ENCODE results near the gene HELZ. TPM values are rescaled to one million over a fixed set of nuclear protein-coding genes. Genes with fewer than 3 reads are reported as not detected.
A peak's percentile ranks its signal among the peaks of the same experiment; 100 is the strongest.

HELZ gene
- total RNA-seq, 1 experiment from 2014 or later, result 49.8 TPM

DNA sequence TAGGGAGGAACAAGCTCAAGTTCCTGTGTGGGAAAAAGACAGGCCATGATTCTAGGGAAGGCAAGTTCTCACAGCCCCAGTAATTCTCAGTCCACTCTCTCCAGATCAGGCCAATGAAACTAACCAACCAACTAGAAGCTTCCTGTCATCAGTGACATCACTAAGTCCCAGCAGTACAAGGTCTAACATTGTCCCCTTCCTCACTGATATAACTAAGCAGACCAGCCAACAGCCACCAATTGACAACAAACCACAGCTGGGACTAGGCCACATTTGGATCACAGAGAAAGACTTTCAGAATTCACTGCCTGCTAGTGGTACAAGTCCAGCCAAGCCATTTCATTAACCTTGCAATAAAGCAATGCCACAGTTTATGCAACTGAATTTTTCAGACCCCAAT lies 106.6 kb downstream of the HELZ start:
- H2AK5ac ChIP-seq (ENCODE audit: insufficient read length, low read length), result no peak overlapping the region
- H3K4me2 ChIP-seq (ENCODE audit: insufficient read depth, insufficient read length, low read length), result no peak overlapping the region
- H3K4me3 Mint-ChIP-seq, result no peak overlapping the region
- DNase-seq, result no peak
- no peak overlapping the region for H2BK15ac ChIP-seq (ENCODE audit: low read depth, low read length)
- no peak overlapping the region for H3T11ph ChIP-seq (ENCODE audit: low read length)
- peaks cover 0 to 2% of the 10 kb centered on the region in 2 experiments; a peak in 1 of 5 replicates for H3K9me3 Mint-ChIP-seq
- H3K23me2 ChIP-seq (ENCODE audit: insufficient read length, low read depth, low read length, poor library complexity, severe bottlenecking), result no peaks in the 10 kb centered on the region
- H4K91ac ChIP-seq (ENCODE audit: insufficient read length, low read depth, low read length), result no peak overlapping the region
- H3K36me3 Mint-ChIP-seq (ENCODE audit: insufficient read depth in 1 of 3, low read depth in 3 of 3), result peaks cover 9 to 24% (median 18%) of the 10 kb centered on the region in 3 experiments
- H3K56ac ChIP-seq (ENCODE audit: insufficient read length, low read depth, low read length), result no peak overlapping the region
- no peak overlapping the region for H2AFZ ChIP-seq (ENCODE audit: low read length)
- H2BK120ac ChIP-seq (ENCODE audit: low read depth, low read length, poor library complexity, severe bottlenecking), result no peak overlapping the region
- H4K8ac ChIP-seq (replicated peaks; ENCODE audit: insufficient read length, low read depth, low read length), result no peak overlapping the region
- no peak overlapping the region for H3K18ac ChIP-seq (ENCODE audit: insufficient read length, low read depth, low read length)
- no peak overlapping the region for H3K14ac ChIP-seq (ENCODE audit: insufficient read depth, low read length)
- no peak overlapping the region for H4K5ac ChIP-seq (ENCODE audit: insufficient read length, low read depth, low read length)
- H3K27me3 ChIP-seq (ENCODE audit: insufficient read depth, low read length), result no peaks in the 10 kb centered on the region
- TF ChIP-seq, protein P1, sequence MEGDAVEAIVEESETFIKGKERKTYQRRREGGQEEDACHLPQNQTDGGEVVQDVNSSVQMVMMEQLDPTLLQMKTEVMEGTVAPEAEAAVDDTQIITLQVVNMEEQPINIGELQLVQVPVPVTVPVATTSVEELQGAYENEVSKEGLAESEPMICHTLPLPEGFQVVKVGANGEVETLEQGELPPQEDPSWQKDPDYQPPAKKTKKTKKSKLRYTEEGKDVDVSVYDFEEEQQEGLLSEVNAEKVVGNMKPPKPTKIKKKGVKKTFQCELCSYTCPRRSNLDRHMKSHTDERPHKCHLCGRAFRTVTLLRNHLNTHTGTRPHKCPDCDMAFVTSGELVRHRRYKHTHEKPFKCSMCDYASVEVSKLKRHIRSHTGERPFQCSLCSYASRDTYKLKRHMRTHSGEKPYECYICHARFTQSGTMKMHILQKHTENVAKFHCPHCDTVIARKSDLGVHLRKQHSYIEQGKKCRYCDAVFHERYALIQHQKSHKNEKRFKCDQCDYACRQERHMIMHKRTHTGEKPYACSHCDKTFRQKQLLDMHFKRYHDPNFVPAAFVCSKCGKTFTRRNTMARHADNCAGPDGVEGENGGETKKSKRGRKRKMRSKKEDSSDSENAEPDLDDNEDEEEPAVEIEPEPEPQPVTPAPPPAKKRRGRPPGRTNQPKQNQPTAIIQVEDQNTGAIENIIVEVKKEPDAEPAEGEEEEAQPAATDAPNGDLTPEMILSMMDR (conservative IDR thresholded peaks at IDR 0.05), result no peak
- H3K79me2 ChIP-seq (ENCODE audit: insufficient read depth, low read length), result no peaks in the 10 kb centered on the region
- no peak overlapping the region for H3K23ac ChIP-seq (ENCODE audit: insufficient read length, low read depth, low read length)
- peaks cover 4 to 9% of the 10 kb centered on the region in 2 experiments; a peak in 2 of 4 replicates for H3K4me1 Mint-ChIP-seq
- no peak overlapping the region for H2BK5ac ChIP-seq (ENCODE audit: insufficient read length, low read length)
- no peak overlapping the region for H2BK12ac ChIP-seq (ENCODE audit: insufficient read length, low read depth, low read length)
- no peak overlapping the region for H3K9ac ChIP-seq (ENCODE audit: extremely low read depth, insufficient read length, low read length)
- no peaks in the 10 kb centered on the region for H3K27me3 Mint-ChIP-seq (ENCODE audit: low read depth)
- H3K79me1 ChIP-seq (ENCODE audit: insufficient read depth, low read depth, low read length, poor library complexity, severe bottlenecking), result no peaks in the 10 kb centered on the region
- H2BK20ac ChIP-seq (ENCODE audit: low read depth, low read length, poor library complexity, severe bottlenecking), result no peak overlapping the region
- no peaks in the 10 kb centered on the region for H3K9me3 ChIP-seq (ENCODE audit: control insufficient read depth, low read depth, low read length)
- peak overlapping the region in 1 of 3 experiments; percentile 11; a peak in 1 of 7 replicates for H3K27ac Mint-ChIP-seq
- no peaks in the 10 kb centered on the region for H3K4me1 ChIP-seq (ENCODE audit: insufficient read depth, low read length)
- no peak overlapping the region for H3K4ac ChIP-seq (ENCODE audit: low read depth, low read length)
- no peaks in the 10 kb centered on the region for H4K20me1 ChIP-seq (ENCODE audit: control insufficient read depth, insufficient read depth, insufficient read length)
- H3K27ac ChIP-seq (ENCODE audit: insufficient read length, low read depth, low read length), result no peak overlapping the region

Data from H9 (cell line).